Ecto neural progenitor cell (in vitro differentiated cells): Measurements from ENCODE around the gene LMBRD2.
"Not testable (repeated sequence)": the region's sequence is repeated elsewhere in the genome, so short reads cannot be mapped to it uniquely, and the experiment has no call there.

Experiments used
- DNase-seq: peaks from one replicate; pipeline ENCODE4 v3.0.0-alpha.2; 2018; ENCODE audit warnings: low spot score

Gene LMBRD2

GRCh38 chr5:36161361-36161760 is 9.7 kb upstream of the LMBRD2 start:
- no peak for DNase-seq

- no peak for DNase-seq
Observed at GRCh38 chr5:36160617-36161016, 8.9 kb upstream of the LMBRD2 start.

DNA sequence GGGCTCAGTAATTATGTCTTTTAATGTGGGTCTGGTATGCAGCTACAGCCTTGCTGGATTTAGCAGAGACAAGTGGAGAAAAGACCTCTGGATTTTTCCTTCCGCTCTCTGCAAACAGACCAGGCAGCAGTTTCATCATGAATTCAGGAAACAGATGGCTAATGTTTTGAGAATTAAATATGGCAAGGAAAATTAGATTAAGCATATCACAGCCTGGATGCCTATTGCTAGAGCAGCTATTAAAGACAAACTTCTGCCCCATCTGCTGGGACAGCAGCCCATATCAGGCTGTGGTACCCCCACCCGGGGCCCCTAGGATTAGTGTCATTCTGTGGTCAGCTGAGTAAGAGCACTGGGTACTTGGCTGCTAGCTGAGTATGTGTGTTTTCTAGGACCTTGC is 6.5 kb upstream of the LMBRD2 start:
- no peak for DNase-seq

- DNase-seq = no peak
Observed at GRCh38 chr5:36156619-36157018, 4.9 kb upstream of the LMBRD2 start.

- no peak for DNase-seq
Observed at GRCh38 chr5:36156121-36156601, 4.5 kb upstream of the LMBRD2 start.

DNA sequence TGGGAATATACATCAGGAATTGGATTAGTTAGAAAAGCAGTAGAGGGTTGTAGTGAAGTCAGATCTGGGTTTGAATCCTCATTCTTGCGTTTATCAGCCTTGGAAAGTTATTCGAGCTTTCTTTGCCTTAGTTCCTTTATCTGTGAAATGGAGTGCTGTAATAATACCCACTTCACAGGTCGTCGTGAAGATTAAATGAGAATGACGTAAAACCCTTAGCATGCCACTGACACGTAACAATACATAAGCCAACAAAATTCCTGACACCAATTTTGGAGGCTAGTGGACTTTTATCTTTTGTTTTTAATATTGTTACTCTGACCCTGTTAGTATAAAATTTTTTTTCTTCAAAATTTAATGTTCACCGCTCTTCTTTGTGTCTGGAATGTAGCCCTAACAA is 3.6 kb upstream of the LMBRD2 start:
- DNase-seq = no peak

GRCh38 chr5:36153726-36154125 is 2.0 kb upstream of the LMBRD2 start:
- DNase-seq = no peak

GRCh38 chr5:36153298-36153677 is 1.6 kb upstream of the LMBRD2 start:
- DNase-seq = no peak

- no peak for DNase-seq
Observed at GRCh38 chr5:36152324-36153297, 924 bp upstream of the LMBRD2 start.

- peak; percentile 54 for DNase-seq
Observed at GRCh38 chr5:36150676-36151433, 832 bp downstream of the LMBRD2 start.

GRCh38 chr5:36147681-36148080 is 4.0 kb downstream of the LMBRD2 start:
- DNase-seq = no peak

GRCh38 chr5:36146390-36146789 is 5.3 kb downstream of the LMBRD2 start:
- DNase-seq = no peak

DNA sequence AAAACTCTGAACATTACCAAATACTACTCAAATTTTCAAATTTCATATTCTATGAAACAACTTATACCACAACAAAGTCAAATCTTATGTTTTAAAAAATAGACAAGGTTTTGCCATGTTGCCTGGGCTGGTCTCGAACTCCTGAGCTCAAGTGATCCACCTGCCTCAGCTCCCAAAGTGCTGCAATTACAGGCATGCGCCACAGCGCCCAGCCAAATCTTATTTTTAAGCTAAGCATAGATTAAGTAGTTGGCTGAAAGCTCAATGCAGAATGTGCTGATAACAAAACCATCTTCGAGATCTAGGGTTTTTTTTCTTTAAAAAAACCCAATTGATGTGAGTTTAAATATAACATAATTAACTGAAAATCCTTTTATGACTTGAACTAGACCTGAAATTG is 6.4 kb downstream of the LMBRD2 start:
- no peak for DNase-seq

GRCh38 chr5:36138900-36139683 is 12.6 kb downstream of the LMBRD2 start:
- DNase-seq = no peak

GRCh38 chr5:36136581-36136980 is 15.1 kb downstream of the LMBRD2 start:
- DNase-seq = no peak

DNA sequence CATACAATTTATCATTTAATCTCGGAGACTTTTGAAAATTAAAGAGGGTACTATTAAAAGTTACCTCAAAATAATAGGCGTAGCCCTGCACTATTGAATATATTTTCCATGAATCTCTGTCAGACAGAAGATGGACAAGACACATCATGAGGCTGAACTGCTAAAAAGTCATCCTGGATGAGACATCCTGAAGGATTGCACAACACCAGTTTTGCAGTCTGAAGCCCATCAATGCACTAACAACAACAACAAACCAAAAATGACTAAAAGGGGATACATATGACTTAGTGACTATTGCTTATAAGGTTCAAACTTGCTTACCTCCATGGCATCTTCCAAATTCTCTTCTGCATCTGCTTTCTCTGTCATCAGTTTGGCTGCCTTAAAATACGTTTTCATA is 15.7 kb downstream of the LMBRD2 start:
- no peak for DNase-seq

- not testable (repeated sequence) for DNase-seq
Observed at GRCh38 chr5:36133009-36133408, 18.7 kb downstream of the LMBRD2 start.

DNA sequence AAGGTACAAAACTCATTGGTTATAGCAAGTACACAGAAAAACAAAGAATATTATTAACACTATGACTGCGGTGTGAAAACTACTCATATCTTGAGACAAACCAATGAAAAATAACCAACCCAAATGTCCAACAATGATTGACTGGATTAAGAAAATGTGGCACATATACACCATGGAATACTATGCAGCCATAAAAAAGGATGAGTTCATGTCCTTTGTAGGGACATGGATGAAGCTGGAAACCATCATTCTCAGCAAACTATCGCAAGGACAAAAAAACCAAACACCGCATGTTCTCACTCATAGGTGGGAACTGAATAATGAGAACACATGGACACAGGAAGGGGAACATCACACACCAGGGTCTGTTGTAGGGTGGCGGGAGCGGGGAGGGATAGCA is 22.0 kb downstream of the LMBRD2 start:
- DNase-seq = not testable (repeated sequence)

DNA sequence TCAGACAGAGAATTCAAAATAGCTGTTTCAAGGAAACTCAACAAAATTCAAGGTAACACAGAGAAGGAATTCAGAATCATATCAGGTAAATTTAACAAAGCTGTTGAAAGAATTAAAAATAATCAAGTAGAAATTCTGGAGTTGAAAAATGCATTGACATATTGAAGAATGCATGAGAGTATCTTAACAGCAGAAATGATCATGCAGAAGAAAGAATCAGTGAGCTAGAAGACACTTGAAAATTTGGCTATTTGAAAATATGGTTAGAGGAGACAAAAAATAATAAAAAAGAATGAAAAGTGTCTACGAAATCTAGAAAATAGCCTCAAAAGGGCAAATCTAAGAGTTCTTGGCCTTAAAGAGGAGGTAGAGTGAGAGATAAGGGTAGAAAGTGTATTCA is 22.9 kb downstream of the LMBRD2 start:
- DNase-seq = no peak

DNA sequence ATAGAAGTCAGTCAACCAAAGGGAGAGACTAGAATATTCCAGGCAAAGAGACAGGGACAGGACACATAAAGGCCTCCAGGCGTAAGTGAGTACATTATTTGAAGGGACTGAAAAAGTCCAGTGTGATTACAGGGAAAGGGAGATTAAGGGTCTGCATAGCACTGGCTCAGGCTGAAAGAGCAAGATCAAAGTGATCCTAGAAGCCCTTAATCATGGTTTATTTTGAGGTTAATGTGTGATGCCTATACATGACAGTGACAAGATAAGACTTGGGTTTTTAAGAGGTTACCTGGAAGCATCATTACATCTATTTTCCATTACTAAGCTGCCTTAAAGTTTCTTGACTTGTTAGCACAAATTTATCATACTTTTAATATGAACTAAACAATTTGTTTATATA is 25.8 kb downstream of the LMBRD2 start:
- DNase-seq = no peak

DNA sequence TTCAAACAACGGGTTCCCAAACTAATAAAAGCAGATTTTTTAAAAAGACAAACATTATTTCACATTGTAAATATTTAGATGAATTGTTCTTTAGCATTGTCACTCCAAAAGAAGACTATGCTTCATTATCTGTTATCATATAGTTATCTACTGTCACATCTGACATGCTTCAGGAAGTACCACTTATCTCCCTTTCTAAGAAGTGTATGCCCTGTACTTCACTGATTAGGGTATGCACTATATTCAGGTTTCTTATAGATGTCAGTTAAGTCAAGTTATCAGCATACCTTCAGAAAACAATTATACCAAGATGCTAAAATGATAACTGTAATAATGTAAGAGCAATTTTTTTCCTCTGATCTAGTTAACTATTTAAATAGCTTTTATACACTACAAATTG is 40.4 kb downstream of the LMBRD2 start:
- no peak for DNase-seq

GRCh38 chr5:36108758-36109460 is 42.8 kb downstream of the LMBRD2 start:
- DNase-seq = no peak
